CD1c-positive myeloid dendritic cell (primary cell): ENCODE data around the gene CLPSL1.
"Not testable (repeated sequence)": the region's sequence is repeated elsewhere in the genome, so short reads cannot be mapped to it uniquely, and the experiment has no call there.

ENCODE experiments used
- DNase-seq: peaks from one replicate; pipeline ENCODE4 v3.0.0-alpha.2; 2016; ENCODE audit errors: extremely low spot score

Gene CLPSL1, protein sequence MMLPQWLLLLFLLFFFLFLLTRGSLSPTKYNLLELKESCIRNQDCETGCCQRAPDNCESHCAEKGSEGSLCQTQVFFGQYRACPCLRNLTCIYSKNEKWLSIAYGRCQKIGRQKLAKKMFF

GRCh38 chr6:35780719-35781118 is at the start of gene CLPSL1:
Gene CLPSL1 (plus strand): TSS chr6:35781019. CDS start chr6:35781111, 92 bp downstream.
- DNase-seq, result no peak

GRCh38 chr6:35731414-35731735 is 49.4 kb upstream of the CLPSL1 start:
- DNase-seq, result peak; percentile 72

GRCh38 chr6:35731736-35732532 is 48.9 kb upstream of the CLPSL1 start:
- DNase-seq, result peak; percentile 77

- no peak for DNase-seq
Measured at GRCh38 chr6:35733633-35734032, 47.2 kb upstream of the CLPSL1 start.

GRCh38 chr6:35734319-35734718 is 46.5 kb upstream of the CLPSL1 start:
- DNase-seq, result not testable (repeated sequence)

DNA sequence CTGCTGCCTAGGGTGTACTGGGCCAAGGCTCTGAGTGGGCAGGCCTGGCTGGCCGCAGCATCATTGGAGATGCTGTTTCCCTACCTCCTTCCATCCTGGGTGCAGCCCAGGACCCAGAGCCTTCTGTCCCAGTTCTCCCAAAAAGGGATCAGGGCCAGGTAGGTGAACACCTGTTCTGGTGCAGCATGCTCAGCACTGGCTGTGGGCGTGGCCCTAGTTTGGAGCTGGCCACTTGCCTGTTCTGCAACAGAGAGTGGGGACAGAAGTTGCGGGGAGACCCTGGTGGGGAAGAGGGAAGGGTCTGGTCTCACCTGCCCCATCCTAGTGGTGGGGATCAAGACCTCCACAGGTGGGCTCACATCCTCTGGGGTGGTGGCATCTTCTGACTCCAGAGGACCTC is 45.4 kb upstream of the CLPSL1 start:
- DNase-seq, result no peak

- DNase-seq, result peak; percentile 85
Measured at GRCh38 chr6:35736253-35736894, 44.4 kb upstream of the CLPSL1 start.

GRCh38 chr6:35736982-35737412 is 43.8 kb upstream of the CLPSL1 start, which contains the start of gene ARMC12:
Gene ARMC12 (plus strand): TSS chr6:35737032. CDS start chr6:35737109, 77 bp downstream.
- DNase-seq, result no peak

- DNase-seq, result peak; percentile 85
Measured at GRCh38 chr6:35737413-35738211, 43.2 kb upstream of the CLPSL1 start.

DNA sequence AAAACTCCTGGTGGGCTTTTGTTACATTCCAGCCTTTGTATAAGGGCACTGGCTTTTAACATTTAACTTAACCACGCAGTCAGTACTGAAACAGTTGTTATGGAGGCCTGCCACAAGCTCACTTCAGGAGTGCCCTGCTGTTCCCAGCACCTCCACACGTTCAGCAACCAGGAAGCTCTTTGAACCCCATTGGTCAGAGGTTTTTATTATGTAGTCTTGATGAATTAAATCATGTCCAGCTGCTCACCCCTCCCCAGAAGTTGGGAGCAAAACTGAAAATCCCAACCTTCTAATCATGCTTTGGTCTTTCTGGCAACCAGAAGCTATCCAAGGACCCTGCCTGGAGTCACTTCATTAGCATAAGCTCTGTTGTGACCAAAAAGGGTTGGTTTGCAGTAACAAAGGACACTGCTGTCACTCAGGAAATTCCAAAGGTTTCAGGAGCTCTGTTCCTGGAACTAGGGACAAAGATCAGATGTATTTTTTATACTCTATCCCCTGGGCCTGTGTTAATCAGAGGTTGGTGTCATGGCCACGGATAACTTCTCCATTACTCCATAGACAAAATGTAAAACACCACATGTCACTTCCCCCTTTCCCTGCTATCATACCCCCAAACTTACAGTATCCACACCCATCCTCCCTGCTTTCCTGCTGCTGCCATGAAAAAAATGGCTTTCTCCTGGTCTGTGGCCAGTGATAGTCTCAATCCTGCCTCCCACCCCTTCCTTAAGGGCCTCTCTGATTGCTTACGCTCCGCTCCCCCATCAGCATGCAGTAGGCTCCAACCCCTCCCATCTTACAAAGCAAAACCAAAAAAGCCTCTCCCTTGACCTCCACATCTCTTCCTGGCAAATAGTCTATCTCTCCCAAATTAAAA is 40.9 kb upstream of the CLPSL1 start:
- no peak for DNase-seq

DNA sequence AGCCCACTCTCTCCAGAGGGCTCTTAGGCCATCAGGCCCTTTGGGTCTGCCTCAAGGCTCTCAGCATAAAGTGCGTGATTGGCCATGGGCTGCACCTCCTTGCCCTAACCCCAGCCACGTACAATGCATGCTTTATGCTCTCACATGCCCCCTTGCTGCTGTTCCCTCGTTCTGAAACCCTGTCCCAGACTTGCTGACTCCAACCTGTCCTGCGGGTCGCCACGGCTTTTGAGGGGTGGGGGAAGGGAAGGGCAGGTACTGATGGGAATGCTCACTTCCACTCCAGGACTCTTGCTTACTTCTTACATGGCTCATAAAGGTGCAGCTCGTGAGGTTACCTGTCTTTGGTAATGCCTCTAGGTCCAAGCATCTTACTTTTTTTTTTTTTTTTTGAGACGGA is 38.0 kb upstream of the CLPSL1 start:
- DNase-seq, result no peak

DNA sequence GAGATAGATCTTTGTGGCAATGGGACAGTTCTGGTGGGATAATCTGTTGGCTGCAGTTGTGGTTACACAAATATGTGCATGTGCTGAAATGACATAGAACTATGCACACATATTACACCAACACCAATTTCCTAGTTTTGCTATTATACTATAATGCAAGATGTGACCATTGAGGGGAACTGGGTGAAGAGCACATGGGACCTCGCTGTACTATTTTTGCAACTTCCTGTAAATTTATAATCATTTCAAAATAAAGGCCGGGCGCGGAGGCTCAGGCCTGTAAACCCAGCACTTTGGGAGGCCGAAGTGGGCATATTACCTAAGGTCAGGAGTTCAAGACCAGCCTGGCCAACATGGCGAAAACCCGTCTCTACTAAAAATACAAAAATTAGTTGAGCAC is 35.3 kb upstream of the CLPSL1 start:
- DNase-seq, result peak; percentile 50

DNA sequence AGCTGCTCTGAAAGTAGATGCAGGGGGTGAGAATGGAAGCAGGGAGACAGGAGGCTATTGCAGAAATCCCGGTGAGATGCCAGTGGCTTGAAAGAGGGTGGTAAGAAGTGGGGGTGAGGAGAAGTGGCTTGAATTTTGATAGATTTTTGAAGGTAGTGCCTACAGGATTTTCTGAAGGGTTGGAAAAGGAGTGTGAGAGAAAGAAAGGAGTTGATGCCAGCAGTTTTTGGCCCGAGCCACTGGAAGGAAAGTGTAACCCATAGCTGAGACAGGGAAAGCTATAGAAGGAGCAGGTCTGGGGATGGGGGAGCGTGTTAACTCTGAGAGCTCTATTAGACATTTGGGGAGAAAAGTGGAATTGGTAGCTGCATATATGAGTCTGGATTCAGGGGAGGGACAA is 34.3 kb upstream of the CLPSL1 start:
- no peak for DNase-seq

- DNase-seq, result no peak
Measured at GRCh38 chr6:35747877-35748276, 32.9 kb upstream of the CLPSL1 start.

DNA sequence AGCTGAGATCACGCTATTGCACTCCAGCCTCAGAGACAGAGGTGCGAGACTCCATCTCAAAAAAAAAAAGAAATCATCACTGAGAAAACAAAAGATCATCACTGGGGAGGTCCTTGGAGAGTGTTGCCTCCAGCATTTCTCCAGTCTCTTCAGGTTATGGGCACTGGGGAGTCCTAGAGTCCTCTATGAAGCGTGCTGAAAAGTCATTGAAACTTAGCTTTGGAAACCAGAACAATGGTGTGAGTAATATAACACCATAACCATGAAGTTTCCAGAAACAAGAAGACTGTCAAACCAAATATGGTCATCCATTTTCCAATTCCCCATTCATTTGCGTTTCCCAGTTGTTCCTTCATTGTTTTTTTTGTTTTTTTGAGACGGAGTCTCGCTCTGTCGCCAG is 30.3 kb upstream of the CLPSL1 start:
- no peak for DNase-seq

GRCh38 chr6:35751594-35751993 is 29.2 kb upstream of the CLPSL1 start:
- DNase-seq, result no peak

GRCh38 chr6:35752330-35752729 is 28.5 kb upstream of the CLPSL1 start:
- DNase-seq, result no peak

DNA sequence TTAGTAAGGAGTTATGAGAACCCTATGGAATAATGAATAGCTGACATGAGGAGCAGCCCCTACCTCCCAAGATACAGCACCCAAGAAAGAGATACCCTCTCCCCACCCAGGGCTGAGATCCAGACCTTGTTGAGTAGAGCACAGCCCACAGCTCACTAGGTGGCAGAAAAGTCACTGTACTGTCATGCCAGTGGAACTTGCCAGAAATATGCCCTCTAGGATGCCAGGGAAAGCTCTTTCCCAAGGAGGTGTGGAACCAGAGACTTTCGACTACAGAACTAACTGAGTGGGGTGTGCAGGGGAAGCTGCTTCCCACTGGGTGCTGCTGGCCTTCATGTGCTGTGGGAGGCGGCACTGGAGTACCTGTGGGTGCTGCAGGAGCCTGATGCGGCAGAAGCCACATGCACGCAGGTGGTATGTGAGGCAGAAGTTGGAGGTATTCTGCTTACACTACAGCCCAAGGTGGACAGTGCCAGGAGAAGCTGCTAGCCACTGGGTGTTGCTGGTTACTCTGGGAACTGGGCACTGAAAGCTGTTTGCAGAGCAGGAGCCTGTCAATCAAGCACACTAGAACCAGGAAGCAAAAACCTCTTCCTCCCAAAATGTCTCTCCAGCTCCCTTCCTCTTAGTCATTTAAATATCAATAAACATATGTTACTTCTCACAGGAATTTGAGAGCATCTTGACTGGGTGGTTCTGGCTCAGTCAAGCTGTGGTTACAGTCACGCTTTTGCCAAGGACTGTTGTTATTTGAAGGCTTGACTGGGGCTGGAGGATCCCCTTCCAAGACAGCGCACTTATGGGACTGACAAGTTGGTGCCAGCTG is 26.2 kb upstream of the CLPSL1 start:
- no peak for DNase-seq

GRCh38 chr6:35755278-35755924 is 25.4 kb upstream of the CLPSL1 start:
- DNase-seq, result no peak
